HG03378 (cell line): Measurements from ENCODE around the gene DENND4C.
"Not testable (repeated sequence)": the region's sequence is repeated elsewhere in the genome, so short reads cannot be mapped to it uniquely, and the experiment has no call there.

Source experiments
- ATAC-seq: cut with Tn5 transposase; IDR thresholded peaks from one replicate; pipeline ENCODE4 v1.9.1; 2021; ENCODE audit warnings: mild to moderate bottlenecking, moderate library complexity; ENCODE audit not compliant: unreplicated experiment

Gene DENND4C

GRCh38 chr9:19369107-19369506 is 138.6 kb downstream of the DENND4C start:
- ATAC-seq = no peak

DNA sequence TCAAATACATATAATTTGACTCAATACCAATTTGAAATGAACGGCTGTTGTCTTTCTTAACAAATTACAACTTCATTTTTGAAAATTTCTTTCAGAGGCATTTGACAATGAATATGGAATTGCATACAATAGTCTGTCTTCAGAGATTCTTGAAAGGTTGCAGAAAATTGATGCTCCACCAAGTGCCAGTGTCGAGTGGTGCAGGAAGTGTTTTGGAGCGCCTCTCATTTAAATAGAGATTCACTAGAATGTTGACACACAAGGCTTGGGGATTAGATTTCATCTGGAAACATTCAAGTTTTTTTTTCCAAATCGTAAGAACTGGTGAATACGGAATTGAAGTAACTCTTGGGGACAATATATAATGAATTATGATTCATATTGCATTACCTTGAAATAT is 141.4 kb downstream of the DENND4C start:
- no peak for ATAC-seq

GRCh38 chr9:19372567-19372966 is 142.1 kb downstream of the DENND4C start:
- ATAC-seq = no peak

GRCh38 chr9:19373527-19373926 is 143.0 kb downstream of the DENND4C start:
- ATAC-seq = no peak

- ATAC-seq = no peak
Measured at GRCh38 chr9:19375538-19375937, 145.0 kb downstream of the DENND4C start.

- no peak for ATAC-seq
Measured at GRCh38 chr9:19376931-19377330, 146.4 kb downstream of the DENND4C start.

GRCh38 chr9:19378164-19378563 is 147.7 kb downstream of the DENND4C start:
- no peak for ATAC-seq

DNA sequence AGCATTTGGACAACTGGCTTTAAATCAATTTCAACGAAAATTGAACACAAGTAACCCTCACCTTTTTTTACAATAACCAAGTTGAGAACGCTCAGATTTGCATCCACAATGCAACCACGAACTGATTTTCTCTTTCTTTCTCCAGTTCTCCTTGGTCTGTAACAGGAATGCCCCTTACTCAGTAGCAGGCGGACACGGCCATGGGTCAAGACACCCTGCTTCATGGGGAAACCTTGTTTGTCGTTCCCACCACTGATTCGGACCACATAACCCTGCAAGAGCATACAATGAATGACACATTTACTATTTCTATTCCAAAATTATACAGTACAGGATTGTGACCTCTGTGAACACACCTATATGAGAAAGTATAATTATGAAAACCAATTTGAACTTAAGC is 148.2 kb downstream of the DENND4C start:
- ATAC-seq = no peak

GRCh38 chr9:19379283-19379682 is 148.8 kb downstream of the DENND4C start:
- no peak for ATAC-seq

GRCh38 chr9:19379697-19380046 is 149.2 kb downstream of the DENND4C start:
- peak; percentile 14 for ATAC-seq

DNA sequence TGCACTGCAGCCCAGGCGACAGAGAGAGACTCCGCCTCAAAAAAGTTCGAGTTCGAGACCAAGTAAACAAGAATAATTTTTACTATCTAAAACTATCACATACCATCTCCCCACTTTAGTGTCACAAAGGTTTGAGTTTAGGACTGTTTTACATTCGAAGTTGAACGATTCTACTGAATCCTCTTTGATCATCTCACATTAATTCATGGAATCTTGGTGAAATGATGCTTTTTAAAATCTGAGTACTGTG is 150.3 kb downstream of the DENND4C start:
- ATAC-seq = no peak

DNA sequence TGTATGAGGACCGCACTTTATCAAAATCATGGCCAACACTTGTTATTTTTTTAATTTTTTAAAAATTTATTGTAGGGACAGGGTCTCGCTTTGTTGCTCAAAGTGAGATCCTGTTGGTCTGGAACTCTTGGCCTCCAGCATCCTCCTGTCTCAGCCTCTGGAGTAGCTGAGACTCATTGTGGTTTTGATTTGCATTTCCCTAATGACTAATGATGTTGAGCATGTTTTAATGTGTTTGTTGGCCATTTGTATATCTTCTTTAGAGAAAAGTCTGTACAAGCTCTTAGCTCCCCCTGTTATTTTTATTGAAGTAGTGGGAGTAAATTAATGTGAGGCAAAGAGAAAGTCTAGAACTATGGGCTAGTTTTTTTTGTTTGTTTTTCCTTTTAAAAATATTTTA is 151.2 kb downstream of the DENND4C start:
- no peak for ATAC-seq

DNA sequence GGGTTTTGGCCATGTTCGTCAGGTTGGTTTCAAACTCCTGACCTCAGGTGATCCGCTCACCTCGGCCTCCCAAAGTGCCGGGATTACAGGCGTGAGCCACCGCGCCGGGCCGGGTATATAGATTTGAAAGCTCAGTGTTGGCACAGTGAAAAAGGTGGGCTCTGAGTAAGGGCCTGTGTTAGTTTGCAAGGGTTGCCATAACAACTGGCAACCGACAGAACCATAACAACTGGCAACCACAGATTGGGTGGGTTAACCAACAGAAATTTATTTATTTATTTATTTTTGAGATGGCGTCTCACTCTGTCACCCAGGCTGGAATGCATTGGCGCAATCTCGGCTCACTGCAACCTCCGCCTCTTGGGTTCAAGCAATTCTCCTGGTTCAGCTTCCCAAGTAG is 154.7 kb downstream of the DENND4C start:
- ATAC-seq = not testable (repeated sequence)

GRCh38 chr9:19385786-19386501 is 155.5 kb downstream of the DENND4C start:
- no peak for ATAC-seq

DNA sequence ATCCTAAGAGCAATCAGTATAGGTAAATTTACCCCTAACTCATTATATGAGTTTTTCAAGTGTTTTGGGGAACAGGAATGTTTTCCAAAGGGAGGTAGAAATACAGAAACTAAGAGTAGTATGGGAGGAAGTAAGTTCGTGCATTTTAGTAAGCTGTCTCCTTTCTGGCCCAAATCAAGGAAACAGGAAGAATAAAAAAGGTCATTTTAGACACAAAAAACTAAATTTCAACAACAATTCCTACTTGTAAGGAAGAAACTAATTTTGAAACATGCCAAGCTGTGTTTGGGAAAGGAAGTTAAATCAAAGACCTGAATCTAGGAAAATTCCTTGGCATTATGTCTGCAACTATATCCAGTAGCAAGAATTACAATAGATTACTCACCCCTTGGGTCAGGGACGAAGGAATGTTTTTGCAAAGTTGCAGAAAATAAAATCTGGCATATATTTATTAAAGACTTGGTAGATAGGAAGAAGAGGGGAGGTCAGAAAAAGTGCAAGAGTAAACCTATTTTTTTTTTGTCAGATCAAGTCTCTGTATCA is 156.1 kb downstream of the DENND4C start:
- ATAC-seq = no peak

DNA sequence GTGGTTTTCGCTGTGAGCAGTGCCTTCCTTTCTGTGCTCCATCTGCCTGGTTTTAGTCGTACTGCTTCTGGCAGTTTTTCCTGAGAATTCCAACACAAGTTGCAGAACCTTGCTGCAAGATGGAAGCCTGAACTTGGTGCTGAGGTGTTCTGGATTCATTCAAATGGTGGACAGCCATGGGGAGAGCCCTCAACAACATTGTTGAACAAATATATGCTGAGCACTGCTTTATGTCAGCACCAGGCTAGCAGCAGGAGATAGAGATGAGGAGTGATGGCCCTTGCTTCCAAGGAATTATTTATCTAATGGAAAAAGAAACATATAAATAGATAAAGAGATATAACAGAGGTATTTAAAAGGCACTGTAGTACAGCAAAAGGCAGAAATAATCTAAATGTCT is 156.8 kb downstream of the DENND4C start:
- ATAC-seq = no peak

GRCh38 chr9:19389539-19389938 is 159.0 kb downstream of the DENND4C start:
- not testable (repeated sequence) for ATAC-seq

GRCh38 chr9:19397845-19398244 is 167.4 kb downstream of the DENND4C start:
- no peak for ATAC-seq

GRCh38 chr9:19403231-19403630 is 172.7 kb downstream of the DENND4C start:
- not testable (repeated sequence) for ATAC-seq

DNA sequence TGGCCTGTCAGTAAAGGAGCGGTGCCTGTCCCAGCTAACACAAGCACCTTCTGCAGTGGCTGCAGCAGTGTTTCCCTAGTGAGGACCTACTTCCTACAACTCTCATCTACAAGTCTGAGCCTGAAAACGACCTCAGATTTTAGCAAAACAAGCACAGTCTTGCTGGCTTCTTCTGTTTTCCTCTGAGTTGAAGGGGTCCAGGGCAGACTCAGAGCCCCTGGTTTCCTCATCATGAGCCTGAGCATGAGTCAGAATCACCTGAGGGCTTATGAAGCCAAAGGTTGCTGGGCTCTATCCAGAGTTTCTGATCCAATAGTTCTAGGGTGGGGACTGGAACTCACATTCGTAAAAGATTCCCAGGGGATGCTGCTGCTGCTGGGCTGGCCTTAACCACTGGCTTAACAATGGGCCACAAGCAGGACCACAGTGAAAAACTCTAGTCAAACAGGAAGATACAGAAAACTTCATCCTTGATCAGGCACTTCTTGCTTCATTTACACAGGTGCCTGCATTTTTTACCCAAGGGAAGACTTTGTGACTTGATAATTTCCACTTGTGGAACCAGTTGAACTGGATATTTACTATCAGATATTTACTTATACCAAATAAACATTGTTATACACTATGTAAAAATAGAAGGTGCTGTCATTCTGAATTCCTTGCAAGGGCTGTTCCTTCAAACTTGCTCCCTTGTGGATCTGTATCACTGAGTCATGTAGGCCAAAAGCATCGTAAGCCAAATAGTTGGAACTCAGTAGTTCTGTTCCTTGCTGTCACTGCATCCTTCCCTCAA is 174.0 kb downstream of the DENND4C start:
- ATAC-seq = no peak

GRCh38 chr9:19405771-19406170 is 175.3 kb downstream of the DENND4C start:
- ATAC-seq = no peak

- peak; percentile 9 for ATAC-seq
Measured at GRCh38 chr9:19408316-19408692, 177.8 kb downstream of the DENND4C start.
